NCI-H1417 treated with DMSO at 0.1 percent for 48 hours (cell line): ENCODE results near the gene PSPH.

Experiments
- DNase-seq: peaks from one replicate; lab custom pipeline; 2025; lab: John Stamatoyannopoulos, UW

PSPH gene

GRCh38 chr7:55996856-55997500 lies 54.3 kb downstream of the PSPH start:
- no peak for DNase-seq

GRCh38 chr7:55992346-55992745 lies 58.9 kb downstream of the PSPH start:
- no peak for DNase-seq

GRCh38 chr7:55983537-55983936 lies 67.7 kb downstream of the PSPH start:
- no peak for DNase-seq

GRCh38 chr7:55980266-55980665 lies 71.0 kb downstream of the PSPH start:
- no peak for DNase-seq

GRCh38 chr7:55977831-55978230 lies 73.4 kb downstream of the PSPH start:
- DNase-seq: no peak

- DNase-seq: no peak
These were observed 75.1 kb downstream of the PSPH start for GRCh38 chr7:55975988-55976633.

GRCh38 chr7:55973747-55974250 lies 77.4 kb downstream of the PSPH start:
- no peak for DNase-seq

GRCh38 chr7:55970978-55971377 lies 80.3 kb downstream of the PSPH start:
- DNase-seq: no peak

GRCh38 chr7:55970561-55970960 lies 80.7 kb downstream of the PSPH start:
- DNase-seq: no peak

- no peak for DNase-seq
These were observed 81.9 kb downstream of the PSPH start for GRCh38 chr7:55969391-55969790.

- no peak for DNase-seq
These were observed 84.4 kb downstream of the PSPH start for GRCh38 chr7:55966851-55967250.

- no peak for DNase-seq
These were observed 85.3 kb downstream of the PSPH start for GRCh38 chr7:55965805-55966421.

GRCh38 chr7:55965100-55965470 lies 86.2 kb downstream of the PSPH start:
- DNase-seq: no peak

GRCh38 chr7:55964261-55965099 lies 86.8 kb downstream of the PSPH start, which contains the start of gene NIPSNAP2:
Gene NIPSNAP2, plus strand, starts transcription at chr7:55964585. Its CDS starts 25 bp downstream, at chr7:55964610.
- no peak for DNase-seq

- no peak for DNase-seq
These were observed 87.6 kb downstream of the PSPH start for GRCh38 chr7:55963584-55964168.

- no peak for DNase-seq
These were observed 89.2 kb downstream of the PSPH start for GRCh38 chr7:55962014-55962413.
